Progenitor cell of endocrine pancreas (in vitro differentiated cells): ENCODE data around the gene LIPT2. TPM values are rescaled to one million over a fixed set of nuclear protein-coding genes. Genes with fewer than 3 reads are reported as not detected.
A peak's percentile ranks its signal among the peaks of the same experiment; 100 is the strongest.

Experiments
- DNase-seq: peaks from one replicate; pipeline ENCODE4 v3.0.0; 2021; ENCODE audit warnings: low spot score; ENCODE audit not compliant: unreplicated experiment
- H3K27ac Mint-ChIP-seq: 2 replicates; pipeline ENCODE4 v1.8.0; 2021; ENCODE audit warnings: mild to moderate bottlenecking, moderate library complexity, mixed read lengths
- H3K27me3 Mint-ChIP-seq: 2 replicates; pipeline ENCODE4 v1.8.0; 2021; ENCODE audit warnings: mixed read lengths
- H3K36me3 Mint-ChIP-seq: 2 replicates; pipeline ENCODE4 v1.8.0; 2022; ENCODE audit warnings: mixed read lengths; ENCODE audit not compliant: insufficient read depth
- H3K4me1 Mint-ChIP-seq: 2 replicates; pipeline ENCODE4 v1.8.0; 2021; ENCODE audit warnings: low read depth, mixed read lengths
- H3K4me3 Mint-ChIP-seq: 2 replicates; pipeline ENCODE4 v1.8.0; 2021; ENCODE audit warnings: low read depth, mild to moderate bottlenecking, moderate library complexity, mixed read lengths
- H3K9me3 Mint-ChIP-seq: 2 replicates; pipeline ENCODE4 v1.8.0; 2021; ENCODE audit warnings: low read depth, mixed read lengths
- CTCF ChIP-seq: fragments of 200-600 bp; sonication (generic); IDR thresholded peaks from one replicate; pipeline ENCODE4 v1.5.0; 2021; ENCODE audit warnings: antibody characterized with exemption, mild to moderate bottlenecking; ENCODE audit not compliant: unreplicated experiment
- total RNA-seq: library from RNA; stranded (reverse); gene quantifications from 2 replicates; pipeline ENCODE4 v1.2.1, GENCODE V29; 2021

LIPT2 gene
- total RNA-seq, 1 donor from 2014 or later = 9.1 TPM

- peak; percentile 81 for TF ChIP-seq CTCF
- Mint-ChIP-seq H3K9me3 (no peaks in the 10 kb centered on the region), H3K4me1 (peaks cover 10% of the 10 kb centered on the region), H3K27me3 (peaks cover 18% of the 10 kb centered on the region), H3K36me3 (no peaks in the 10 kb centered on the region), H3K4me3 (no peak overlapping the region), H3K27ac (no peak overlapping the region)
- no peak for DNase-seq
Measured at GRCh38 chr11:74449369-74449931, 44.1 kb downstream of the LIPT2 start.

- no peak for TF ChIP-seq CTCF
- Mint-ChIP-seq H3K36me3 (no peaks in the 10 kb centered on the region), H3K4me1 (peaks cover 23% of the 10 kb centered on the region), H3K27ac (no peak overlapping the region), H3K4me3 (no peak overlapping the region), H3K9me3 (no peaks in the 10 kb centered on the region), H3K27me3 (peaks cover 13% of the 10 kb centered on the region)
- no peak for DNase-seq
Measured at GRCh38 chr11:74447720-74448119, 45.8 kb downstream of the LIPT2 start.

- no peaks in the 10 kb centered on the region for H3K9me3 Mint-ChIP-seq
- no peak overlapping the region for H3K4me3 Mint-ChIP-seq
- no peak for TF ChIP-seq CTCF
- peaks cover 10% of the 10 kb centered on the region for H3K27me3 Mint-ChIP-seq
- peaks cover 32% of the 10 kb centered on the region for H3K4me1 Mint-ChIP-seq
- no peak for DNase-seq
- no peaks in the 10 kb centered on the region for H3K36me3 Mint-ChIP-seq
- H3K27ac Mint-ChIP-seq = no peak overlapping the region
Measured at GRCh38 chr11:74446532-74446938, 47.0 kb downstream of the LIPT2 start.

GRCh38 chr11:74444173-74444826 lies 49.2 kb downstream of the LIPT2 start:
- peaks cover 5% of the 10 kb centered on the region for H3K27me3 Mint-ChIP-seq
- no peaks in the 10 kb centered on the region for H3K9me3 Mint-ChIP-seq
- no peak for DNase-seq
- TF ChIP-seq CTCF = no peak
- no peaks in the 10 kb centered on the region for H3K36me3 Mint-ChIP-seq
- H3K4me3 Mint-ChIP-seq = no peak overlapping the region
- H3K4me1 Mint-ChIP-seq = peaks cover 32% of the 10 kb centered on the region
- no peak overlapping the region for H3K27ac Mint-ChIP-seq

GRCh38 chr11:74443071-74443864 lies 50.3 kb downstream of the LIPT2 start:
- peaks cover 5% of the 10 kb centered on the region for H3K27me3 Mint-ChIP-seq
- H3K27ac Mint-ChIP-seq = no peak overlapping the region
- TF ChIP-seq CTCF = peak; percentile 11
- no peak for DNase-seq
- no peaks in the 10 kb centered on the region for H3K9me3 Mint-ChIP-seq
- no peaks in the 10 kb centered on the region for H3K36me3 Mint-ChIP-seq
- no peak overlapping the region for H3K4me3 Mint-ChIP-seq
- H3K4me1 Mint-ChIP-seq = peaks cover 28% of the 10 kb centered on the region
